Right forelimb (tissue), 1 donor: ENCODE data around the gene ITPA.

Experiments
- DNase-seq: peaks from one replicate; pipeline ENCODE4 v3.0.0-alpha.2; 2018

ITPA gene

DNA sequence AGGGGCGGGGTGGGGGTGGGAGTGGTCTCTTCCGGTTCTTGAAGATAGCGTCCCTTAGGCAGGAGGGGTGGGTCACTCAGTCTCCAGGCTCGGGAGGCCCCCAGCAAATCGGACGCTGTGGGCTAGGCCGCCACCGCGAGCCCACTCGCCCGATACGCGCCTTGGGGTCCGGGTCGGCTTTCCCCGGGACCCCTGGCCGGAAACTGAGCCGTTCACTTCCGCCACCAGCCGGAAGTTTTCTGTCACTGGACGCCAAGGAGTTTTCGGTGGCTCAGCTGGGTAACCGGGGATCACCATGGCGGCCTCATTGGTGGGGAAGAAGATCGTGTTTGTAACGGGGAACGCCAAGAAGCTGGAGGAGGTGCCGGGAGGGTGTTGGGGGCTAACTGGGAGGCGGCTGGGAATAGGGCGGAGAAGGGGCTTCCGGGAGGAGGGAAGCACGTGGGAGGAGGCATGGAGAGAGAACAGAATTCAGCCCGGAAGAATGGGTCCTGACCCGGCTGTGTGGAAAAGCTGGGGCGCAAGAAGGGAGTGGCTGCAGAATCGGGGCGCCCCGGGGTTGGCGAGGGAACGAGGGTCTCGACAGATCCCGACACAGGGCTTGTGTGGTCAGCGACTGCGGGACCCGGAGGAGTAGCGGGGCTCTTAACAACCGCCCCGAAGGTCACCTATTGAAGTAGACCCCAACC, at the start of gene ITPA:
ITPA (plus strand) TSS at position 242 of the 689 bp plus-strand sequence; CDS start at position 296, 54 bp downstream.
- DNase-seq: peak; percentile 81

DNA sequence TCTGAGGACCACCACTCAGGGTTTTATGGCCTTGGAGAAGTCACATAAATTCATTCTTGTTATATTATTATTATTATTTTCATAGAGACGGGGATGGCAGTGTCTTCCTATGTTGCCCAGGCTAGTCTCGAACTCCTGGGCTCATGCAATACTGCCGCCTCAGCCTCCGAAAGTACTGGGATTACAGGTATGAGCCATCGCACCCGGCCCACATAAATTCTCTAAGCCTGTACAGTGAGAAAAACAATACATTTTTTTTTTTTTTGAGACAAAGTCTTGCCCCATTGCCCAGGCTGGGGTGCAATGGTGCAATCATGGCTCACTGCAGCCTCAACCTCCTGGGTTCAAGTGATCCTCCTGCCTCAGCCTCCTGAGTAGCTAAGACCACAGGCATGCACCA, 48.9 kb upstream of the ITPA start:
- no peak for DNase-seq

DNA sequence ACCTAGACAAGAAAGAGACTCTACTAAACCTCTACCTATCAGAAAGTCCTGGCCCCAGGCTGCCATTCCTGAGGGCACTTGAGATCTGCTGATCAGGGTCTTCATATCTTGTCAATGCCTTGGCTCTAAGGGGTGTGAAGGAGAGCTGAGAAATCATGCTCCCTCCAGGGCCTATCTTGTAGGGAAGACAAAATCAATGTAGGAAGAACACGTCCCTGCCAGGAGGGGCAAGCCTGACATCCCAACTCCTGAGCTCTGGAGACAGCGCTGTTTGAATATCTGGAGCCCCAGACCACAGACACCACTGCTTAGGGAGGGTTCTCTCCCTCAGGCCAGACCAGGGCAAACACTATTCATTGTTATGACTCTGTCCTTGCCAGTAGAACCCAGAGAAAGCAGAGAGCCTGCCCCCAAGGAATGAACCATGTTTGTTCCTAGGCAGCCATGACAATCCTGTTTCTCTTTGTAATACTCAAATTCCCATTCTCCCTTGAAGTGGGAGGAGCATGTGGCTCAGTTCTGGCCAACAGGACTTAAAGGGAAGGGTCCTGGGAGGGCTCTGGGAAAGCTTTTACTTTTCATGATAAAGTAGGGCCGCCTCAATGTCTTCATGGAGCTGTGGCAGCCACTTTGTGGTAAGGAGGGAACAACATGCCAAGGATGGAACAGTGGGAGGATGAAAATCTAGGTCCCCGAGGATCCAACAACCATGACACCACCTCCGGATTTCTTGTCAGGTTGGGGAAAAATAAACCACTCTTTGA, 47.8 kb upstream of the ITPA start:
- no peak for DNase-seq

DNA sequence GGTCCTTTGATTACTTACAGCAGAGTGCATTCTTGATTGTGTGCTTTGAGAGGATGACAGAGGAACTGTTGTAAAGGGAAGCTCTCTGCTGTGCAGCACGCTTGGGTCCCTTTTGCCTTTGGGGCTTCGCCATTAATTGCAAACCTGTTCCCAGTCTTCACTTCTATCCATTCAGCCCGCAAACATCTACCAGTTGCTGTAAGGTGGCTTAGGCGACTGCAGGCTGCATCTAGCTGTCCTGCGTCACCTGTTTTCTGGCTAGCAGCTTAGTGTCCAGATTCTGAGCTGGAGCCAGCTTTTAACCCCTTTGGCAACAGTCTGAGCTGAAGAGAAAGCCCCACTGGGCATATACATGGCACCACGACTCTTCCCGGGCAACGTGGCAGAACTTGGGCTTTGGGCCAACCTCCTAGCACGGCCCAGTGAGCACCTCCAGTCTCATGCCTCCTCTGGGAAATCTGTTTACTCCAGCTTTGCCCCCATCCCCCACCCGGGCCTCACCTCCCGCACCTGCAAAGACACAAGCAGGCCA, 47.2 kb upstream of the ITPA start:
- DNase-seq: no peak

DNA sequence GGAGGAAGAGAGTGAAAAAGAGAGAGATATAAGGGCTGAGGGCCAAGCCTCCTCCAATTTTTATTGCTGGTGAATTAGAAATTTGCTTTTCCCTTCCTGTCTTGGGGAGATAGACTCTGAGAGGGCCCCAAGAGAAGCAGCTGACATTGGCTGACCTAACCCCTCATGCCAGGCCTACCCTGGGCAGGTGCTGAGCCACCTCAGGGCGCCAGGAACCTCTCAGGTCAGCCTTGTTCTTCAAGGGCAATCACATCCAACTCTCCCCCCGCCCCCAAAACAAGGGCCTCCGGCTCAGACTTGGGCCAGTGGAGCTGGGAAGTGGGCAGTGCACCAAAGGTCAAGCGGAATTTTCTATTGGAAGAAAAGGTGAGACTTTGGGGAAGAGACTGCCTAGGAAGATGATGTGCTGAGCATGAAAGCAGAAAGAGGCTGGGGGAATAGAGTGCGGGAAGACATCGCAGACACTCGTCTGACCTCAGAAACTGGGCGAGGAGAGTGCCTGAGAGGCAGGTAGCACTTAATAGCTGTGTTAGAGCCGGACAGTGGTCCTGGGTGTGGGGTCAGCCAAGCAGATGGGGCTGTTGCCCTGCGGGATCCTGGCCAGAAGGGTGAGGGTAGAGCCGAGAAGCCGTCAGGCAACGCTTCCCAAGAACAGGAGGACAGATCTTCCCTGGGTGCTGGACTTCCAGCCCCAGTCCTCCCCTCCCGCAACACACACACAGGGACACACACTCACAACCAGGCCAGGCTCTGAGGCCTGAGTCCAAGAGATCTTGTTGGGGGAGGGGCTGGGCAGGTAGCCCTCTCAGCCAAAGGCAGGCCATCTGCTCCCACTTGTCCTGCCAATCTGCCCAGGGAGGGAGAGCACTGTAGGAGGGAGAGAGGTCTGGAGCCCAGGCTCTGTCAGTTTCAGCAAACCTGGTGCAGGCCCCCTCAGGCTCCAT, 45.9 kb upstream of the ITPA start:
- DNase-seq: no peak

DNA sequence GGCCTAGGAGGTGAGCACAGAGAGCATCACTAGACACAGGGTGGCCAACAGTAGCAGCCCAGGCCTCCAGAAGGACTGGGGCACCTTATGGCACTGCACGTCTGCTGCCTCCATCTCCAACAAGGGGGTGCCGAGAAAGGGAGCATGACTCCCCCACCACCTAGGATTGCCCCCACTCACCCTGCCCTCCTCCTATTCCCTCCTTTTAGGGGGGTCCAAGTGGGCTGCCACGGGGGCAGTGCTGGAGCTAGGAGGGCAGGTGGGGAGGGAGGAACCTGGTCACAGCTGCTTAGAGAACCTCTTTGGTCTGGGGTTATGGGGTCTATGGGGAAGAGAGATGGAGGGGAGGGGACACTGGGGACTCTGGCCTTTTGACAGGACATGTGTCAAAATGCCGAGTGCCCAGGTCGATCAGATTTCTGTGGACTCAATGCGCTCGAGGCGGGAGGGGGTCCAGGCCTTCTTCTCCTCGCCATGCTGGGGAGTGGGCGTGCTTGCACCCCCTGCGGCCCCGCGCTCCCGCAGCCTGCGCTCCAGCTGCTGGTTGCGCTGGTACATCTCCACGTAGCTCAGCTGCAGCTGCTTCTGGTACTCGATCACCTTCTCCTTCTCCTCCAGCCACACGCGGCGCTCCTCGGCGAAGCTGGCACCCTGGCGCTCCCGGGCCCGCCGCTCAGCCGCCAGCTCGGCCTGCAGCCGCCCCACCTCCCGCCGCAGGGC, 45.1 kb upstream of the ITPA start:
- DNase-seq: no peak

DNA sequence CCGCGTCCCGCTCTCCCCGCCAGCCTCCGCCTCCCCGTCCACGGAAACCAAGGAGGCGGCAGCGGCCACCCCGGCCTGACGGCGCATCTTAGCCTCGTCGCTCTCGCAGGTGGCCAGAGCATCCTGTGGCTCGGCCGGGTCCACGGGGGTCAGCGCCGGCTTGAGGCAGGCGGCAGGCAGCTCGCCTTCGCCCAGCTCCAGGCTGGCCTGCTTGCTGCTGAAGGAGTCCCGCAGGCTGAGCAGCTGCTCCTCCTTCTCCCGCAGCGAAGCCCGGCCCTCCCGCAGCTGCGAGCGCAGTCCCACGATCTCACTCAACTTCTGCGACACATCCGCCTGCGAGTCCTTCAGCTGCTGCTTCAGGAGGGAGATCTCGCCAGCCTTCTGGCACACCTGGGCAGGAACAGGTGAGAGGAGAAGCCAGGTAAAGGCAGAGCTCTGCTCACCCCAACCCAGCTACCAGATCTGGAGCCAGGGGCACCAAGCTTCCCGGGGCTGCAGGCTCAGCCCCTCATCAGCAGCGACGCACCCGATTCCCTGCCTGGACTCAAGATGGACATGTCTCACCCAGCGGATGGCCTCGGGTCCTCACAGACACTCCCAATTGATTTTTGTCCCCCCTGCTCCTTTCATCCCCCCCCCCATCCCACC, 44.4 kb upstream of the ITPA start:
- DNase-seq: no peak

DNA sequence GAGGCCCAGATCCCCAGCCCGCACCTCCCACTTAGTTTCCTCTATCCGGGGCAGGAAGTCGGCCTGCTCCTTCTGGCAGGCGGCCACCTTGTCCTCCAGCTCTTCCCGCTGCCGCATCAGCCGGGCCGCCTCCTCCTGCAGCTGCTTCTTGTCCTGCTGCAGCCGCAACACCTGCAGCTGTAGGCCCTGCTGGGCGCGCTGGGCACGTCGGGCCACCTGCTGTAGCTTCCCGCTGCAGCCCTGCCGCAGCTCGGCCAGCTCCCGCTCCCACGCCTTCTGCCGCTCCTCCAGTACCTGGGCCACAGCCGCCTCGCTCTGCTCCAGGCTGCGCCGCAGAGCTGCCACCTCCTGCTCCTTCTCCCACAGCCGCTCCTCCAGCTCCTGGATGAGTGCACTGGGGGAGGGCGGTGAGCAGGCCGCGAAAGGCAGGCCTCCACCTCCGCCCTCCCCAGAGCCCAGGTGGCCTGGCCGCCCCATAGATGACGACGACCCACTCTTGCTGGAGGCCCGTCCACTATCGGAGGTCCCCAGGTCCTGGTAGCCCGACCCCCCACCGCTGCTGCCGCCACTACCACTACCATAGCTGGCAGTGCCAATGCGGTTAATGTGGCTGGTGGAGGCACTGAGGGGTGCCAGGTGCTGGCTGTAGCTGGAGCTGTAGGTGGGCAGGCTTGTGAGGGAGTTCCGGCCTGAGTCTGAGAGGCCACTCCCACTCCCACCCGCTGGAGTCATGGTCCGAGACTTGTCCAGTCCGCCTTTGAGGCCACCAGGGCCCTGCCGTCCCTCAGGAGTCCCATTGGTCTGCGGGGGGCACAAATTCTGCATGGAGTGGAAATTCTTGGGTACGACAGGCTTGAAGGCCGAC, 43.6 kb upstream of the ITPA start:
- DNase-seq: peak; percentile 70

DNA sequence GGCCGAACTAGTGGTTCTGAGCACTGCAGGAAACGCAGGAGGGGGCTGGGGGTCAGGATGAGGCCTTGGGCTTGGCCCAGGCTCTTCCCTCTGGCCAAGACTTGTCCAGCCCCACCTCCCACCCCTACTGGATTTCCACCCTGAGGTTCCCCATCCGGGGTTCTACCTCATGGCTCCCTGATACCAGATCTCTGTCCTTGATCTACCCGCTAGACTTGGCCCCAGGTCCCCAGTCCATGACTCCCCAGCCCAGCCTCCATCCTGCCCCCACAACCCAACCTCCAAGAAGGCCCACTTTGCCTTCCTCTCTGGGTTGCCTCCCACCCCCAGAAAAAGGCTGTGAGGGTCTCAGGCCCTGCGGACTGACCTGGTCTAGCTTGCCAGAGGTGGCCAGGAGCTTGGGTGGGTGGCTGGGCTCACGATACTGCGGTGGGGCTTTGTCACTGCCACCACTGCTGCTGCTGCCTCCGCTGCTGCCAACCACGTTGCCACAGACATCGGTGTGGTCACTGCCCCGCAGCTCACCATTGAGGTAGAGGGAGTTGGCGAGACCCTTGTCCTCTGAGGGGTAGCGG, 42.9 kb upstream of the ITPA start:
- no peak for DNase-seq

DNA sequence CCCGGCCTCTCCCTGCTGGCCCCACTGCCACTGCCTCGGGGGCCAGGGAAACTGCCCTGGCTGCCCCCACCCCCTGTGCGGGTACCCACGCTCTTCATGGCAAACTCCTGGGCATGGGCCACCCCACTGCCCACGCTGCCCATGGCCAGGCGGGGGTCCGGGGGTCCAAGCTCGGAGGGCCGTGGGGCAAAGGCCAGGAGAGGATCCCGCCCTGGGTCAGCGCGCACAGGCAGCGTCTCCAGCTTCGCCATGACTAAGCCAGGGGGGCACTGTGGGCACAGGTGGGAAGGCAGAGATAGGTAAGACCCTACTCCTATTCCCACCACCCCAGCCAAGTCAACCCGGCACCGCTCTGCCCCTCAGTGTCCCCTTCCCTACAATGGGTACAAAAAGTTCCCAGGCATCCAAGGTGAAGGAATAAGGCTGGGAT, 42.4 kb upstream of the ITPA start:
- no peak for DNase-seq

DNA sequence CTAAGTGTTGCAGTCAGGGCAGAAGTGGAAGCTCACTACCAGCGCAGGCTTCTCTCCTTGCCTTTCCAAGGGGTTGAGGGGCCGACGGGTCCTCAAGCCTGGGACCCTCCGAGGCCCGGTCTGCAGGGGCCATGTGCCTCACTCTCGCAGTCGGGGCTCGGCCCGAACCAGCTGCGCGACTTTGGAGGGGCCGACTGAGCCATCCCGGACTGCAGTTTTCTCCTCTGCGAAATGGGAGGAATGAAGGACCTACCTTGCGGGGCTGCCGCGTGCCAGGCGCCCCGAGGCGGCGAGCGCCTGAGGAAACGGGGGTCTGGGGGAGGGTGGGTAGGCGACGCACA, 41.6 kb upstream of the ITPA start:
- no peak for DNase-seq

DNA sequence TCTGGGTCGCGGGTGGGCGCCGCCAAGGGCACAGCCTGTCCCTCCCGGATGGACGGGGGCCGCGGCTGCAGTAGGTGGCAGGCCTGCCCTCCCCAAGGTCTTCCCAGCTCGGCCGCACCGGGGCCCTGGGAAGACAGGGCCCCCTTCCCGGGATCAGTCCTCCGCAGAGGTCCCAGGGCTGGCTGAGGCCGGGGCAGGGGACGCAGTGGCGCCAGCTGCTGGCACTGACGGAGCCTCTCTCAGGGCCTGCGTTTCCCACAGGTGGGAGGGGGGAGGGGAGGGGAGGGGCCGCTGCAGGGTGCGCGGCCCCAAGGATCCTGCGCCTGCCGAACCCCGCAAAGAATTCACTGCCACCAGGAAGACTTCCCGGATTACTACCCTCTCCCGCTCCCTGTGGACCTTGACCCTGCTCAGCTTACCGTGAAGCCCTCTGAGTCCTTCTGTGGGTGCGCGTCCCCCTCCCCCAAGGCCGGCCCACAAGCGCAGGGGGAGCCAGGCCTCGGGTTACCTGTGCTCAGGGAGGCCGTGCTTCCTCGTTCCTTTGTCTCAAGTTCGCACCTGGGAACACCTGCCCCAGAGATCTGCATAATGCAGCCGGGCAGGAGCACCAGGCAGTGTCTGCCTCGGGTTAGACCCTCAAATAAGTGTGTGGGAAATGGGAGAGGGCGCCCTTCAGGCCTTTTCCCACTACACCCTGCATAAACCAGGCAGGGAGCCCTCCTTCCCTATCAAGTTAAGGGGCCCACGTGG, 41.0 kb upstream of the ITPA start:
- no peak for DNase-seq

DNA sequence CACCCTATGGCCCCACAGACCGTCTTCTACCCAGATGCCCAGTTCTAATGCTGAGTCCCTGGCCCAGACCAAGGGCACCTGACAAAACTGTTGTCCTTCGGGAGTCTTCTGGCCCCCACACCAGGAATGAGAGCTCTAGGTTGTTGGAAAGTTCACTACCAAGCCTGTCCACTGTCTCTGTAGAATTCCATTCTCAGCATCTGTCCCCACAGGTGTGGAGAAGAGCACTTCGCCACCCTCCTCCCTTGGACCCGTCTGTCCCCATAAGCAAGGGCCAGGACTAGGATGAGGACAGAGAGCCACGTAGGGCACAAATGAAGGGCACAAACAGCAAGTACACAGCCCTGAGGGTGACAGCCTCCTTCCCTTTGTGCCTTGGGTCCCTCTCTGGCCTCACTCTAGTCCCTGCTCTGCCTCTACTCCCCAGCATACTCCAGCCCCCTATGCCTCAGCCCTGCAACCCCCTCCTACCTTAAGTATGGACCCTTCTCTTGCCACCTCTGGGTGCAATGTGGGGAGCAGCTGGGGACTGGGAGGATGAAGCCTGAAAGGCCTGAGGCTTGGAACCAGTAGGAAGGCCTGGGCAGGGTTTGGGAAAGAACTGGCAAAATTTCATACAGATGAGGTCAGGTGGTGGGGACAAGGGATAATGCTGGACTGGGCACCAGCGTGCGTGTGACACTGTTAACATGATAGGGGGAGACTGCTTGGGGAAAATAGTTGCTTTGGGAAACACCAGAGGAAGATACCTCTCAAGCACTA, 40.3 kb upstream of the ITPA start:
- no peak for DNase-seq

DNA sequence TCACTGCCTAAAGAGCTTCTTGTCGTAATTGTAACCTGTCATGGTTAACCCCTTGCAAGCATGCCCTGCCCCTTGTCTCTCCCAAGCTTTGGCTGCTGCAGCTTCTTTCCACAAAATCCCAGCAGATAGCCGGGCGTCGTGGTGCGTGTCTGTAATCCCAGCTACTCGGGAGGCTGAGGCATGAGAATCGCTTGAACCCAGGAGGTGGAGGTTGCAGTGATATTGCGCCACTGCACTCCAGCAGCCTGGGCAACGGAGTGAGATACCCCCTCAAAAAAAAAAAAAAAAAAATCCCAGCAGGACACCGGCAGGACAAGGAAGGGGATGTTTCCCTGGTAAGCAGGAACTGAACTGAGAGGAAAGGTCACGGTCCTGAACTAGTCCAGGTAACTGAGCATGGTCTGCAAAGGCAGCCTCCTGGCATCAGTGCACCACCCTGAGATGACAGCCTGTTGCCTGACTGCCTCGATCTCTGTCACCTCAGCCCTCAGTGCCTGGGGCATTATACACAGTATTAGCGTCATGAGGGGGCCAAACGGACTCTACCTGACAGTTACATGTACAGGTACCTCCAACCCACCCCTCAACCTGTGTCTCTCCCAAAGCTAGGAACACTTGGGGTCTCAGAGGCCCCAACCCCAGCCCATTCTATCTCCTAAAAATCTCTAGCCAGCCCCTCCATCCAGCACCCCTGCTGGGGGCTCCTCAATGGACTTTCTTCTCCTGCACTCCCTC, 37.7 kb upstream of the ITPA start:
- DNase-seq: no peak

DNA sequence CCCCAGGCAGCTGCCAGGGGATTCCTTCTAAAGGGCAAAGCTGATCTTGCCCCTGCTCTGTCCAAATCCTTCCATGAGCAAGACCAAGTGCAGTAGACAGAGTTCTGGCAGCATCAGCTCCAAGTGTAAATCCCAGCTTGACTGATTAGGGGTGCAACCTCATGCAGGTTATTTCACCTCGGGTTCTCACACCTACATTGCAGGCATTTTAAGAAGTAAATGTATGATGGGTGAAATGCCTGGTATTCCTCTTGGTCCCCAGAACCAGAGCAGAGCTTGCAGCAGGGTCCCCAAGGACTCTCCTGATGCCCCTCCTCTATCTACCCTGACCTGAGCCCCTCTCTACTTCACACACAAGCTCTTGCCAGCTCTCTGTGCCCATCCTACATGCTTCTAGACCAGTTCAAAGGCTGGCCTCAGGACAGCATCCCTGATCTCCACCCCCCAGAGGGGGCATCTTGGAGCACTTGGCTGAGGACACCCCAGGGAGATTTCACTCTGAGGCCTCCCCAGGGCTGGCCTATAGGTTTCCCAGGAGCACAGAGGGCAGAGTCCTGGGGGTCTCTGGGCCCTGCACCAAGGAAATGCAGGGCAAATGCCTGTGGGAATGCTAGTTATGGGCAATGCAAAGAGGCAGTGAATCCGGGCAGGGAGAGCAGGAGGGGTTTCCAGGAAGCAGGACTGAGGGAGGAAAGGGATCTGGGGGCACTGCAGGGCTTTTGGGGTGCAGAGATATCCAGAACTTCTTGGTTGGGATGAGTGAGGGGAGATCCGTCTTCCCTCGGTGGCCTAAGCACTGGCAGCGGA, 37.0 kb upstream of the ITPA start:
- DNase-seq: no peak

DNA sequence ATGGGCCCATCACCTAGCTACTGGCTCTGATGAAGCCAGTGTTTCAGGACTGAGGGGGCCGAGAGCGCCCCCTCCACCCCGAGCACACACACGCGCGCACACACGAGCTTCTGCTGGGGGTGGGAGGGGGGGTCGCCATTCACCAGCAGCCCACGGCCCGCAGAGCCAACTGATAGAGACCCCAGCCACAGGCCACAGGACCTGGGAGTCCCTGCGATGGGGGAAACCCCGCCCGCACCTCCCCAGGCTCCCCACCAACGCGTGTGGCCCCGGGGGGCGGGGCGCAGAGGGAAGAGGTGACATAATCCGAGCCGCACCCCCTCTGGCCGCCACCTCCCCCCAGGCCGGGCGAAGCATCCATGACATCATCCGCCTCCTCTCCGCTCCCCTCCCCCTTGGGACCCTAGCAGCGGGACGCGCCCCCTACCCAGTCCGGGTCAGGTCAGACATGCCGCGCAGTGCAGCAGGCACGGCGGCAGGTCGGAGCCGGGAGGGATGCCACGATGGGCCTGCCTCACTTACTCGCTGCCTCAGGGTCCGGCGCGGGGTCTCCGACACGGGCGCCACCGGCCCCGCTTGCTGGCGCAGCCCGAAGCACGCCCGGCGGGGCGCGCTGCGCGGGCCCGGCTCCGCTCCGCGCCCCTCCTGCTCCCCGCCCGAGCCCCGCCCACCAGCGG, 36.2 kb upstream of the ITPA start, which contains the start of gene LZTS3:
LZTS3 (minus strand) TSS at position 617 of the 677 bp plus-strand sequence. CDS start 6,386 bp downstream, outside the sequence.
- DNase-seq: peak; percentile 83
